ENCODE data around the gene PRR33.

PRR33 gene

DNA sequence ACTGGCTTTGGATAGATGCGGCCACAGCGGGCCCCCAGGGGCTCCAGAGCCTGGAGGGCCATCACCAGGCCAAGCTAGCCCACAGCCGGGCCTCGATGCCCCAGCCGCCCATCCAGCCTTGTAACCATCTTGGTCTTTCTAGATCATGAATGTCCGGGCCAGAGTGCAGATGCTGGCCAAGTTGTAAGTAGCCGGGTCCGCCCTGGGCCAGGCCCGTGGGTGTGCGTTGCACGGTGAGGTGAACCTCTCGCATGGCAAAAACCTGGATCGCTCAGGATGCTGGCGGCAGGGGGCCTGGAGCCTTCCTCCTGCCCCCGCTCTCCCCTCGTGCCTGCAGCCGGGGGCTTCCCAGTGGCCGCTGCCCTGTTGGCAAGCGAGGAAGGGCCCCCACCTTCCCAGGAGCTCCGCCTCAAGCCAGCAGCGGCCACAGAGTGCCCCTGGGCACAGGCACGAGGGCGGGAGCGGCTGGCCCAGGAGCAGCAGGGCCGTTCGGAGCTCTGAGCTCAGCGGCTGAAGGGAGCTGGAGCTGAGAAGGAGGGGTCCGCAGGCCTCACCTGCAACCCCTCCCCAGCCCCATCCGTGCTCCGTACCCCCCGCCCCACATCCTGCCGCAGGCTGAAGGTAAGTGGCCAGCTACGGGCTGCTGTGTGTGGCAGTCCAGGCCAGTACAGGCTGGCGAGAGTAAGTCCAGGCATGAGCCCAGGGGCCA lies 44.5 kb upstream of the PRR33 start:
- no peak for TF ChIP-seq CTCF (IDR thresholded peaks at IDR 0.05; ENCODE audit: insufficient read depth, low read depth, low read length, missing control alignments)
- no peak overlapping the region for H3K4me3 ChIP-seq (ENCODE audit: low read depth, low read length)
- no peak for DNase-seq (ENCODE audit: low read depth)

DNA sequence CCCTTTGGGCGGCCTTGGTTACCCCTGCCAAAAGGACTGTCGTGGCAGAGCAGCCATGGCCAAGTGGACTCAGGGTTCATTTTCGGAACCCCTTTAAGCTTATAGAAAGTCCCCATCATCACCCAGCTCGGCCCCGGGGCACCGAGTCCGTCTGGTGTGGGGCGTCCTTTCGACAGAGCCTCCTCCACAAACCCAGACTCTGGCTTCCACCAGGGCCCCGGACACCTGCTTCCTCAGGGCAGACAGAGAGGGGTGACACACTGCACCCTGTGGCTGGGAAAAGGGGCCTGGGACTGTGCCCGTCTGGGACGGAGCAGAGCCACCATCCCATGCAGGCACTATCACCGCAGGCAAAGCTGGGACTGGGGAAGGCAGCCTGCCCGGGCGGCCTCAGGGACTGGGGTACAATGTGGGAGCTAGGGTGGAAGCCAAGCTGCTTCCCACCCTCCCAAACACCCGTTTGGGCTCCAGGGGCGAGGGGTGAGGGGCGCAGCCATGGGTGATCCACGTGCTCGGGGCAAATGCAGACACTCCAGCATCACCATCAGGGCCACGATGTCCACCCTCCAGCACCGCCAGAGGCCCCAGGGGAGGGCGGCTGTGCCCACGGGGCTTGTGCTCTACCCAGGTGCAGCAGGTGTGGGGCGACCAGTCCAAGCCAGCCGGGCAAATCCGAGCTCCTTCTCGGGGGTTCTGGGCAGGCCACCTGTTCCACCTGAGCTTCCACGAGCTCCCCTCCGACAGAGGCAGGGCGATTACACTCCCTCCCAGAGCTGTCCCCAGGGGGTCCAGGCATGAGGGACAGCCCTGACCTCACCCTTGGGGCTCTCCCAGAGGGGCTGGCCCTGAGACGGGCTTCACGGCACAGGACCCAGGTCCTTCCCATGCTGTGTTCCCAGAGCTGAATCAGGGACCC lies 43.7 kb upstream of the PRR33 start:
- DNase-seq (ENCODE audit: low read depth) = no peak
- no peak for TF ChIP-seq CTCF (IDR thresholded peaks at IDR 0.05; ENCODE audit: insufficient read depth, low read depth, low read length, missing control alignments)
- H3K4me3 ChIP-seq (ENCODE audit: low read depth, low read length) = no peak overlapping the region

GRCh38 chr11:1934335-1935155 lies 42.9 kb upstream of the PRR33 start:
- no peak overlapping the region for H3K4me3 ChIP-seq (ENCODE audit: low read depth, low read length)
- DNase-seq (ENCODE audit: low read depth) = no peak
- no peak for TF ChIP-seq CTCF (IDR thresholded peaks at IDR 0.05; ENCODE audit: insufficient read depth, low read depth, low read length, missing control alignments)

DNA sequence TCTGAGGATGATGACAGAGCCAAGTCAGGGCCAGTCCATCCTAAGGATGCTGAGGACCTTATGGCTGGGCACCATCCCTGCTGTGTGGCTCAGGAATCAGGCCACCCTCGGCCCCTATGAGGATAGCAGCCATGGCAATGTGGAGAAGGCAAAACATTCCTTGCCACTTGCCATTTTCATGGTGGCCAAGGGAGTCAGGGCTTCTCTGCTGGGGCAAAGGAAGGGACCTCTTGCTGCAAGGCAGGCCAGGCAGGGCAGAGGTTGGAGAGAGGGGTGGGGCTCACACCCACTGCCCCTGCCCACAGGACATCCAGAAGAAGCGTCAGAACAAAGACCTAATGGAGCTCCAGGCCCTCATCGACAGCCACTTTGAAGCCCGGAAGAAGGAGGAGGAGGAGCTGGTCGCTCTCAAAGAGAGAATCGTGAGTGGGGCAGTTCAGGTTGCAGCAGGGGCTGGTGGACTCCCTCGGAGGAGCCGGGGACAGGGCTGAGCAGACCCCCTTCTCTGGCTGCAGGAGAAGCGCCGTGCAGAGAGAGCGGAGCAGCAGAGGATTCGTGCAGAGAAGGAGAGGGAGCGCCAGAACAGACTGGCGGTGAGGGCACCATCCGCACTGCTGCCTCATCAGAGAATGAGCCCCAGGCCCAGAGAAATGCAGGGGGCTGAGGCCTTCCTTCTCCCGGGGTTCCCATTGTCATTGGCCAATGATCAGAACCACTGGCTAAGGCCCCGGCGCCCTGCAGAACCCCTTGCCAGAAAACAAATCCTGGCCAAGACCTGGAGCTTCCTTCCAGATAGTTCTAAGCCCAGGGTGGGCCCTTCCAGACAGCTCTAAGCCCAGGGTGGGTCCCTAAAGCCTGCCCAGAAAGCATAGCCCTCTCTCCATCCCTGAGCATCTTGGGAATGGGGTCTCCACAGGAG lies 42.0 kb upstream of the PRR33 start:
- DNase-seq (ENCODE audit: low read depth) = no peak
- H3K4me3 ChIP-seq (ENCODE audit: low read depth, low read length) = no peak overlapping the region
- TF ChIP-seq CTCF (IDR thresholded peaks at IDR 0.05; ENCODE audit: insufficient read depth, low read depth, low read length, missing control alignments) = no peak

- TF ChIP-seq CTCF (IDR thresholded peaks at IDR 0.05; ENCODE audit: insufficient read depth, low read depth, low read length, missing control alignments) = no peak
- no peak overlapping the region for H3K4me3 ChIP-seq (ENCODE audit: low read depth, low read length)
Observed at GRCh38 chr11:1932681-1933080, 41.0 kb upstream of the PRR33 start.

GRCh38 chr11:1932105-1932480 lies 40.4 kb upstream of the PRR33 start:
- H3K4me3 ChIP-seq (ENCODE audit: low read depth, low read length) = no peak overlapping the region
- DNase-seq (ENCODE audit: low read depth) = no peak
- TF ChIP-seq CTCF (IDR thresholded peaks at IDR 0.05; ENCODE audit: insufficient read depth, low read depth, low read length, missing control alignments) = no peak

More at GRCh38 chr11:1932681-1933080, 41.0 kb upstream of the PRR33 start:
- no peak for DNase-seq (ENCODE audit: low read depth)
